ENCODE measurements around the gene SH3RF3.

SH3RF3 gene

GRCh38 chr2:109141006-109141600 lies 12.1 kb downstream of the SH3RF3 start:
- no peak for DNase-seq

DNA sequence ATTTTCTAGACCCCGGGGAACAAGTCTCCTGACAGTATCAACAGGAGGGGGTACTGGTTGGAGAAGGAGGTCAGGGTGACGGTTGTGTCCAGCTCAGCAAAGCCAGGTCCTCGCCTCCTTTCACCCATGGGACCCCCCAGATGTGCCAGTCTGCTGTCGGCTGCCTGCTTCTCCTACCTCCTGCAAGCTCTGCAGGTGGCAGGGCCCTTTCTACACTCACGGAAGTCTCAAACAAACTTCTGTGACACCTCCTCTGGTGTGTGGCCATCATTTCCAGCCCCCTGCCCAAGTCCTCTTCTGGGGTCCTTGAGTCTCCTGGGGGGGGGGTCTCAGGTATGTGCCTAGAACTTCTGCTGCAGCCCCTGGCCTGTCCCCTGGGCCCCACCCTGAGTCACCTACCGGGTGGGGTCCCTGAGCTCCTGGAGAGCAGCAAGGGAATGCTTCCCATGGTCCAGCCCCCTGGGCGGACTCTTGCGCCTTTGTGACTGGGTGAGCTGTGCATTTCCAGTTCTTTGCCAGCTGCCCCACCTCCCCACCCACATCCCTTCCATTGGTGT lies 12.8 kb downstream of the SH3RF3 start:
- DNase-seq = no peak

- no peak for DNase-seq
Observed at GRCh38 chr2:109142416-109143210, 13.6 kb downstream of the SH3RF3 start.

DNA sequence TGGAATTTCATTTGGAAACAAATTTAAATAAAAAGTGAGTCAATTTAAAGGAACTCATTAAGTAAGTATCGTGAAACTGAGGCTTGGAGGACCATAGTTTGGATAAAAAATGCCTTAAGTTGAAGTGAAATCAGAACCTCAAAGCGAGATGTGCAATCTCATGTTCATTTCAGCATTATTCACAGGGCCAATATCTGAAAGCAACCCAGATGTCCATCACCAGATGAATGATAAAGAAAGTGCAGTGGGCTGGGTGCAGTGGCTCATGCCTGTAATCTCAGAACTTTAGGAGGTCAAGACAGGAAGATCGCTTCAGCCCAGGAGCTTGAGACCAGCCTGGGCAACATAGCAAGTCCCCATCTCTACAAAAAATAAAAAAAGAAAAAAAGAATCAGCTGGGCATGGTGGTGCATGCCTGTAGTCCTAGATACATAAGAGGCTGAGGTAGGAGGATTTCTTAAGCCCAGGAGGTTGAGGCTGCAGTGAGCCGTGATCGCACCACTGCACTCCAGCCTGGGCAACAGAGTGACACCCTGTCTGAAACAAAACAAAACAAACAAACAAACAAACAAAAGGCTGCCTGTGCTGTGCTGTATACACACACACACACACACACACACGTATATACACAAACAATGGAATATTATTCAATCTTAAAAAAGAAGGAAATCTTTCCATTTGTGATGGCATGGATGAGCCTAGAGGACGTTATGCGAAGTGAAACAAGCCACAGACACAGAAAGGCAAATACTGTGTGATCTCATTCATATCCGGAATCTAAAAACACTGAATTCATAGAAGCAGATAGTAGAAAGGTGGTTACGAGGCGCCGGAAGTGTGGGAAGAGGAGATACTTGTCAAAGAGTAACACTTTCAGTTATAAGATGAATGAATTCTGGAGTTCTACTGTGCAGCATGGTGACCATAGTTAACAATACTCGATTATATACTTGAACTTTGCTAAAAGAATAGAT lies 14.5 kb downstream of the SH3RF3 start:
- peak; percentile 42 for DNase-seq

- peak; percentile 25 for DNase-seq
Observed at GRCh38 chr2:109144271-109144670, 15.3 kb downstream of the SH3RF3 start.

DNA sequence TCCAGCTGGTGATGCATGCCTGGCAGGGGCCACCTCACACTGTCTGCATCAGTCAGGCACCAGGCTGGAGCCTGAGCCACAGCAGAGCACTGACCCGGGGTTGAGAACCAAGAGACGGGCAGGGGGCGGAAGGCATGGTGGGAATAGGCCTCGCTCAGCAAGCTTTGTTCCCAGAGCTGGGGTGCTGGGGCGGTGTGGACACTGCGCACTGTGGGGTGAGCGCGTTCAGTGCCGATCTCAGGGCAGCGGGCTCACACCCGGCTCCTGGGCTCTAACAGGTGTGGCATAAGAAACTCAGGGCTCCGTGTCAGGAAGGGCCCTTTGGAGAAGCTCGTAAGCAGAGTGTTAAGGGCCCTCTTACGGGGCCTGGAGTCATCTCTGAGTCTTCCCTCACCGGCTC lies 15.7 kb downstream of the SH3RF3 start:
- DNase-seq = no peak

- DNase-seq = no peak
Observed at GRCh38 chr2:109145286-109145685, 16.3 kb downstream of the SH3RF3 start.

DNA sequence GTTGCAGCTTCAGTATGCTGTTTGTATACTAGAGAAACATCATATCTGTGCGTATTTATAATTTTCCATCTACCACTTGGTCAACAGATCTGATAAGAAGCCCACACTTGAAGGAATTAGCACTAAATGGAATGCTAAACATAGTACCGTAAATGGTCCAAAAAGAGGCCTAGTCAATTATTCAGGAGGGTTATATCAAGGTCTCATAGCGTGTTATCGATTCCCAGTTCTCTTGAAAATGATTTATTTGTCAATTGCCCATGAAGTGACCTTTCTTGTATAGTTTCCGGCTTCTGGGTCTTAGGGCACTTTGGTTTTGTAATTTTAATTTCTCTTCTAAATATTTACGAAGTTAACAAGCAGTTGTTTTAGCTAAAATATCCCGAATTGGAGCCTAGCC lies 18.4 kb downstream of the SH3RF3 start:
- no peak for DNase-seq

DNA sequence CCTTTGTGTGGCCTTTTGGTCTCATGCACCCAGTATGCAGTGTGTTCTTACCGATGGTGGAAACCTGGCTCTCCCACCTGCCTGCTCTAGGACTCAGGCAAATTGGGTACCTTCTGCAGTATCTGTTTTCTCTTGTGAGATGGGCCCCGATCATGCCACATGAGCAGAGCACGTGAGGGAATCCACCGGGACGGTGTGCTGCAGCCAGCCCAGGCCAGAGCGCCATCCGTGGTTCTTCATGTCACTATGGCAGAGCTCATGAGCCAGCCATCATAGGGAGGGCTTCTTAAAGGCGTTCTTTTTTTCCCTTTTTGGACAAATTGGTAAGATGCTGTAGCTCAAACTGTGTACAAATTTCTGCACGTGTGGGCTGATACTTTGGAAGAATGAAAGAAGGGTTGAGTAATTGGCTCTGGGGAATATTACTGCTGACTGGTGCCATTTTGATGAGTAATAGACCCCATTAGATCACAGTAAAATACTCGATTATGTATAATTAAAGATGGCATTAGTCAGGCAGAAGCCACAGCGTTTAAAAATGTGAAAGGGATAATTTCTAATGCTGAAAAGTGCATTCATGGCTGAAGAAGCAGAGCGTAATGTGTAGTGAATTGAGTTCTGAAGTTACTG lies 19.2 kb downstream of the SH3RF3 start:
- no peak for DNase-seq

DNA sequence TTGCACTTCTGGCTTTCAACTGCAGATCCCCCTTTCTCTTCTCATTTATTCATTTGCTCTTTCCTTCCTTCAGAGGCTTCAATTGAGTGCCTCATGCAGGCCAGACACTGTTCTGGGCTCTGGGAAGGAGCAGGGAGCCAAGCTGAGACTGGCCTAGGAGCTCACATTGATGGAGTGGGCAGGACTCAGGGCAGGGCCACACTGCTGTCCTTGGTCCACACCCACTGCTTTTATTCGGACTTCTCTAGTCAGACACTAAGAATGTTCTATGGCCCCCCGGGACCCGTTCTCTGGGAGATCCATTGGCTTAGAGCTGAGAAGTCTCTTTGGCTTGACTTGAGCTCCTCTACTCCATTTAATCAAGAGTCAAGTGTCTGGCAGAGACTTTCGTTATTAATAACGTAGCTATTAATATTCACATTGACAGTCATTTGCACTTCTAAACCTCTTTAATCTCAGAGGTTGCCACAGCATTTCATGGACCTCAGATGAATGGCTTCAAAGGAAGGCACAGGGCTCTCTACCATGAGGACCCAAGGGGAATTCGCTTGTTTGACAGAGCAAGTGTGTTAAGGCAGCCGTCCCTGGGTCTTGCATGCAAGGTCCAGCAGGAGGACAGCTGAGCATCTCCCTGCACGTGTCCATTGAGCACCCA lies 20.1 kb downstream of the SH3RF3 start:
- DNase-seq = no peak

GRCh38 chr2:109150559-109150958 lies 21.6 kb downstream of the SH3RF3 start:
- no peak for DNase-seq

GRCh38 chr2:109151519-109151918 lies 22.5 kb downstream of the SH3RF3 start:
- DNase-seq = no peak

DNA sequence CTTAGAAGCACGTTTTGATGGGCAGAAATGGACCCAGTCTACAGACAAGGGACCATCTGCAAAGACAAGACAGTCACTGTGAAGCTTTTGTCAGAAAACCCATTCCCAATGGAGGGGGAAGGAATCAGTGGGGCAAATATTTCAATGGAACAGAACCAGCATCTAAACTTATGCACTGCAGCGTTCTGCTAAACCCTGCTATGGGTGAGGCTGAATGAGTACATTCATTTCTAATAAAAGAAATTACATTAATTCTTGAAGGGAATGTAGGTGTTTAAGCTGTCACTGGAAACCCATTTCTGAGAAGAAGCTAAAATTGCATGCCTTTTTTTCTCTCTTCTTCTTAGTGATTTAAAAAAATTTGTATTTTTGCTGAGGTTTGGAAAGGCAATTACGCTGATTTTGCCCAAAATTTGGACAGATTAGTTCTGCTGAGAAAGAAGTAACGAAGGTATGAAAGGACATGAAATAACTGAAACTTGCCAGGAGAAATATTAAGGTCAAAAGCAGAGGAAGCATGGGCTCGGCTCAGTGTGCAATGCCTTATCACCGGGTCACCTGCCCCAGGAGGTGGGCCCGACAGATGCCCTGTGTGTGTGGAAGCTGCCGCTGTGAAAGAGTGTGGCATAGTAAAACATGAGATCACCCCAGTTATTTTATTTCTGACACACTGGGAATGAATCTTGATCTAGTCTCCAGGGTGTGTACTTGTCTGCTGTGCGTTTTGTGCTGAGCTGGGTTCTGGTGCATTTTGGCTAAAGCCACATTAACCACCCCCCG lies 24.2 kb downstream of the SH3RF3 start:
- DNase-seq = no peak

DNA sequence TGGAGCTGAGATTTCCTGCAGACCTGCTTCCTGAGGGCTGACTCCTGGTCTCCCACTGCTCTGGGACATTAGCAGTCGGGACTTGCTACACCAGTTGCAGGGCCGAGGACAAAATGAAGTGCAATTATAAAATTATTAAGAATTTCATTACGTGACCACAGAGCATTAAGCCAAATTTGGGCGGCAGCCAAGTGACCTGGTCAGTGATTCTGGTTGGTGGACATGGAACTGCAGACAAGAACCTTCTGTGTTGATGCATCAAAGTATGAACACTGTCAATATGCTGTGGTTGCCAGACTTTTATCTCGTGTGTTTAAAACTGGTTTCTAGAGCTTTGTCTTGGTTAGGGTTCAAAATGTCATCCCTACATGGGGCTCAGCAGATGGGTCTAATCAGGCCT lies 24.8 kb downstream of the SH3RF3 start:
- no peak for DNase-seq

DNA sequence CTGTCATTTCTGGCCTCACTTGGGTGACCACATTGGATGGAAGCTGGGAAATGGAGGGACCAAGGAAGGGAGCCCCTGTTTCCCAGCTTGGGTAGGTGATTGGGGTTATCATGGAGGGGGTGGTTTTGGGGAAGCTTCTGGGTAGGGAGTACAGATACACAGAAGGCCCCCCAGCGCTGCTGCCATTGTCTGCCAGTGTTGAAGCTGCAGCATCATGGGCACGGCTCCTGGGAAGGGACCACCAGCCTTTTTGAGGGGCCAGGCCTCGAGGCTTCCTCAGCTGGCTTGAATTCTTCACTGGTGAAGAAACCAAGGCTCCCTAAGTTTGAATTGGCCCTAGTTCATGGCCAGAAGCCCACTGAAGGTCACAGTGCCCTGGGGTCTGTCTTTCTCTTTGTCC lies 25.2 kb downstream of the SH3RF3 start:
- no peak for DNase-seq

- no peak for DNase-seq
Observed at GRCh38 chr2:109155553-109156451, 26.8 kb downstream of the SH3RF3 start.

DNA sequence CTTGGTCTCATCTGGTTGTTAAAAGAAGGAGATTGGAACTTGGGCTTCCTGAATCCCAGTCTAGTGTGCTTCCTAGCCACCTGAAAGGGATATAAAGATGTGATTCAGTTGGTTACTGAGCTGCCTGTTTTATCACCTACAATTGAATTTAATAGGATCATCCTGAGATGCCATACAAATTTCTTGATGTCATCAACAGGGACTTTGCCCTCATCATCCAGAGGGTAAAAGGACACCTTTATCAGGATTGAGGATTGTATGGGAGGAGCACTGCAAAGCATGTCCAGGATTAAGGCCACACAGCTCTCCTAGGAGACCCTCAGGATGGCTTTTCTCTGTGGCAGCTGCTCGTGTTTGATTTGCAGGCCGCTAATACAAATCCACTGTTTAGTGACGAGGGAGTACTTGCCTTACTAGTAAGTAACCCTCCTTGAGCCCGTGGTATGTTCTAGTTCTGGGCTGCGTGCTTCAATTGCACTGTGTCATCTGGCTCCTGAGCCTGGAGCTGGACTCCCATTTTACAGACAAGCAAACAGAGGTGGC lies 28.6 kb downstream of the SH3RF3 start:
- no peak for DNase-seq

GRCh38 chr2:109158237-109158636 lies 29.2 kb downstream of the SH3RF3 start:
- no peak for DNase-seq

DNA sequence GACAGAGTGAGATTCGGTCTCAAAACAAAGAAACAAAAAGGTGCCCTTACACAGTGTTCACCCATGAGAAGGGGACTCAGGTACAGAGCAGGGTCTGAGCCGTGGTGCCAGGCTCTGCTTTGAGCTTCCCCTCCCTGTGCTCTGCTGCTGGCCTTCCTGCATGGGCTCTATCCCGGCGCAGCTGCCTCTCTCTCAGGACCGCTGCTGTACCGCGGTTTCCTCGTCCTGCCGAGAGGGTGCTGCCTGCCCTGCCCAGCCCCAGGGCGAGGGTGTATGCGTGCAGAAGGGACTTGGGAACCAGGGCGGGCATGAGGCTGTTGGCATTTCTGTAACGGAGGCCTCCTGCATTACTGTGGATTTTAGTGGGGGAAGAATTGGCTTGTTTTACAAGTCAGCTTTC lies 30.1 kb downstream of the SH3RF3 start:
- no peak for DNase-seq
